Stimulated activated CD4-positive, alpha-beta T cell treated with anti-CD3 and anti-CD28 coated beads, Interleukin-4, amount 100 ng/mL, for 24 hours (primary cell): ENCODE results near the gene FKRP.
A peak's percentile ranks its signal among the peaks of the same experiment; 100 is the strongest.
"Not testable (repeated sequence)": the region's sequence is repeated elsewhere in the genome, so short reads cannot be mapped to it uniquely, and the experiment has no call there.

Experiments
- DNase-seq: peaks from one replicate; pipeline ENCODE4 v3.0.0-alpha.2; 2020

The FKRP gene, protein sequence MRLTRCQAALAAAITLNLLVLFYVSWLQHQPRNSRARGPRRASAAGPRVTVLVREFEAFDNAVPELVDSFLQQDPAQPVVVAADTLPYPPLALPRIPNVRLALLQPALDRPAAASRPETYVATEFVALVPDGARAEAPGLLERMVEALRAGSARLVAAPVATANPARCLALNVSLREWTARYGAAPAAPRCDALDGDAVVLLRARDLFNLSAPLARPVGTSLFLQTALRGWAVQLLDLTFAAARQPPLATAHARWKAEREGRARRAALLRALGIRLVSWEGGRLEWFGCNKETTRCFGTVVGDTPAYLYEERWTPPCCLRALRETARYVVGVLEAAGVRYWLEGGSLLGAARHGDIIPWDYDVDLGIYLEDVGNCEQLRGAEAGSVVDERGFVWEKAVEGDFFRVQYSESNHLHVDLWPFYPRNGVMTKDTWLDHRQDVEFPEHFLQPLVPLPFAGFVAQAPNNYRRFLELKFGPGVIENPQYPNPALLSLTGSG

DNA sequence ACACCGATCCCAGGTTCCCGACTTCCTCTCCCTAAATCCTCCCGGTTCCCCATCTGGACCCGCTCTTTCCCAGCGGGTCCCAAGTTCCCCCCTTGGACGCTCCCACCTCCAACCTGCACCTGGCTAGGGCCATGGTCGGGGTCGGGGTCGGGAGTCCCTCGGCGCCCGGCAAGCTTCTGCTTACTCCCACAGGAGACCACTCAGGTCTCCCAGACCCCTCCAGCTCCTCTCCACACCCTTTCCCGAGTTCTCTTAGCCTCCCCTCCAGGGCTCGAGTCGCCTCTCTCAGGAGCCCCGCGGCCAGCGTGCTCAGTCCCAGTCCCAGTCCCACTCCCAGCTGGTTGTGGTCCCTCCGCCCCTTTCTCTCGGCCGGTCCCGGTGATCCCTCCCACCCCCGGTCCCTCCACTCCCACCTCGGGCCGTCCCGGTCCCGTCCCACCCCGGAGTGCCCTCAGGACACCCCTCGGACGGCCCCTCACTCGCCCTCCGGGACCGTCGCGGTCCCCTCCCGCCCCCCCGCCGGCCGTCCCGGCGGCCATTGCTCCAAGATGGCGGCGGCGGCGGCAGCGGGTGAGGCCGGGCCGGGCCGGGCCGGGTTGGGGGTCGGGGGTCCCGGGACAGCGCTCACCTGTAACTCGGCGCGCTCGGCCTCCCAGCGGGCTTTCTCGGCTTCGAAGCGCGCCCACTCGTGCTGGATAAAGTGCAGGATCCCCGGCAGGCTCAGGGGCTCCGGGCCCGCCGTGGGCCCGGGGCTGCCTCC, at the start of gene FKRP:
TSS of gene FKRP (plus strand) at position 537 of the 760 bp plus-strand sequence. CDS start 9,394 bp downstream, outside the sequence.
- peak; percentile 32 for DNase-seq

DNA sequence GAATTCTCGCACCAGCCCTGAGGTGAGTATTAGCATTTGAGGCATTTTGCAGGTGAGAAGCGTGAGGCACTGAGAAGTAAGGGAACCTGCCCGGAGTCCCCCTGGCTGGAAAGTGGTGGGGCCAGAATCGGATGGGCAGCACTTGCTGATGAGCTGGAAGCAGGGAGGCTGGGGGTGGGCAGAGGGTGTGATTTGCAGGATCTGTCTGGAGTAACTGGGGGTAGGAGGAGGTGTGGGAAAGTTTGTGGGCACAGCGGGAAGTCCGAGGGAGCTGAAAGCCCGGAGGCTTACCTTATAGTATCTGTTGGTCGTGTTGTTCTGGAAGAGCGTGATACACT, 49.0 kb upstream of the FKRP start:
- no peak for DNase-seq

DNA sequence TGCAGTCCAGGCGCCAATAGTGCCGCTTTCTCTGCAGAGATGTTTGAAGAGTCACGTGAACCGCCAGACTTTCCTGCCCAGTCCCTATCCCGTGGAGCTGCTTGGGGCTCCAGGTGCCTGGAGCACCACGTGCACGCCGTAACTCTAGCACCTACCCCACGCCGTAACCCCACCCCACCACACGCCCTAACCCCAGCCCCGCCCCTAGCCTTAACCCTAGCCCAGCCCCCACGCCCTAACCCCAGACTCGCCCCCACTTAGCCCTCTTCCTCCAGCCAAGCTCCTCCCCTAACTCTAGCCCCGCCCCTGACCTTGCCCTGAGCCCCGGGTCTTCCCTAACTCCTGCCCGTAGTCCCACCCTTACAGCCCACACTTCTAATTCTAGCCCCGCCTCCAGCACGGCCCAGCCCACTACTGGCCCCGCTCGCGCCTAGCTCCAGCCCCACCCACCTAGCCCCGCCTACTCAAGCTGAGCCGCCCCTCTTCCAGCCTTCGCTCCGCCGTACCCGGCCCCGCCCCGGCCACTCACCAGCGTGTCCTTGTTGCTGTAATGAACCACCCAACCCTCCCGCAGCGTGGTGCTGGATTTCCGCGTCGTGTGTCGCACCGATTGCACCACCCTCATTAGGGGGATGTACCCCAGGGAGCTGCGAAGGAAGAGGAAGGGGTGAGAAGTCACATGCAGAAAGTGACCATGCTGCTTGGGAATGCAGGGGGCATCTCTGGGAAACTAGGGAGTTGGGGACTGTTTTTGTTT, 48.5 kb upstream of the FKRP start:
- DNase-seq: no peak

DNA sequence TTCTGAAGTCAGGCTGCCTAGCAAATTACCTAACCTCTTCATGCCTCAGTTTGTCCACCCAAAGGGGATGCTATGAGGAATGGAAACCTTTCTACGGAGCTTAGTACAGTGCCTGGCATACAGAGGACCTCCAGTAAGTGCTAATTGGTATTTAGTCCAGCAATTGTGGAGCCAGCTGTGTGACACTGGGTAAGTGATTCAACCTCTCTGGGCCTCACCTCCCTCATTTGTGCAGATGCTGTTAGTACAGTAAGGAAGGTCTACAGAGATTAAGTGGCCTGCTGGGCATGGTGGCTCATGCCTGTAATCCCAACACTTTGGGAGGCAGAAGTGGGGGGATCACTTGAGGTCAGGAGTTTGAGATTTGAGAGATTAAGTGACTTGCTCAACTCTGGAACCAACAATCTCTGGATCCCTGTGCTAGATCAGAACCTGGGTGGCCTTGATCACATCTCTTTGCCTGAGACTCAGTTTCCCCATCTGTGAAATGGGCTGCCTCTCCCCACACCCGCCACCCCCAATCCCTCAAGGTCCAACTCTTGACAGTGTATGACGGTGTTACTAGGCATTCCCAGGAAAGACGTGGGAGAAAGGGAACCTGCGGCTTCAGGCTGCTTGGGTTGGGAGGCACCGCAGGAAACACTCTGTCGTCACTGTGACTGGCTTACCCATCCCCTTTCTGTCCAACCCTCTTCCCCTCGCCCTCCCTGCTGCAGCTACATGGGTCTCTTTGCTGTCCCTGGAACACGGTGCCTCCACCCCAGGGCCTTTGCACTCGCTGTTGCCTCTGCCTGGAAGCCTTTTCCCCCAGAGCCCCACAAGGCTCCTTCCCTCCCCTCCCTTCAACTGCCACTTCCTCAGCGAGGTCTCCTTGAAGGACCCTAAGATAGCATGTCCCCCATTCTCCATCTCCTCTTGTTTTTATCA, 47.2 kb upstream of the FKRP start:
- DNase-seq: no peak

DNA sequence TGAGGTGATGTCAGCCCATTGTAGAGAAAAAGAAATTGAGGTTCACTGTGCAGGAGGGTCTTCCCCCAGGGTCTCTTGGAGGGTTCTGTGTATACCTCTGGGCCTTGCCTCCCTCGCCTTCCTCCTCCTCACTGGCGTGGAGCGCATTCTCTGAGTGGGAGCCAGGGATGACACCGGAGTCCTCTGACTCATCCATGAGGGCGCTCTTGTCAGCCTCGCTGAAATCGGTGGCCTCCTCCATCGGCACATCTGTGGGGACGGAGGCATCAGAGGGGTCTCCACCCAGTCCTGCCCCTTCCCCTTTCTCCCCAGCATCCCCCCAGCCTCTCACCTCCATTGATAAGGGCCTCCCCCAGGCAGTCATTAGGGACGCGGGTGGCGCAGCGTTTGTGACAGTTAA, 45.2 kb upstream of the FKRP start:
- DNase-seq: no peak

DNA sequence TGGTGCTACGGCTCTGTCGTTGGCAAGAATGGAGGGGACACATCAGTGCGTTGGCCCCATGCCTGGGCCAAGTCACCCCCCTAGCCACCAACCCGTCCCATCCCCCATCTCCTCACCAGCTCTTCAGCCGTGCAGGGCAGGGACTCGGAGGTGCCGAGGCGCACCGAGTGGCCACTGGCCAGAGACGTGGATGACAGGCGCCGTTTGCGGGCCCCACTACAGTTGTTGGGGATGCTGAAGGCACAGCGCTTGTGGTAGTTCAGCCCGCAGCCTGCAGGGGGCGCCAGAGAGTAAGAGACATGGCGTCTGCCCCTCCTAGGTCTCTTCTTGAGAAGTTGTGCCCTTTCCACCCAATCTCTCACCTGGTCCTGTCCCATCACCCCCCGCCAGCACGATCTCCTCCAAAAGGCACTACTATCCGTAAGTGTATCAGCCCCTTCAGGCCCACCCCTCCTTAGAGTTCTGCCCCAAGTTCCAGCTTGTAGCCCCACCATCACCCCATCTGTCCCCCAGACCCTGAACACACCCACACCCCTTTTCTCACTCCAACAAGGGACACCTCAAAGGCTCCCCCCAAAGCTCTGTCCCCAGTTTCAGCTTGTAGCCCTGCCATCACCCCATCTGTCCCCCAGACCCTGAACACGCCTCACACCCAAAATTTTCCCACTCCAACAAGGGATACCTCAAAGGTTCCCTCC, 41.3 kb upstream of the FKRP start:
- peak; percentile 90 for DNase-seq

DNA sequence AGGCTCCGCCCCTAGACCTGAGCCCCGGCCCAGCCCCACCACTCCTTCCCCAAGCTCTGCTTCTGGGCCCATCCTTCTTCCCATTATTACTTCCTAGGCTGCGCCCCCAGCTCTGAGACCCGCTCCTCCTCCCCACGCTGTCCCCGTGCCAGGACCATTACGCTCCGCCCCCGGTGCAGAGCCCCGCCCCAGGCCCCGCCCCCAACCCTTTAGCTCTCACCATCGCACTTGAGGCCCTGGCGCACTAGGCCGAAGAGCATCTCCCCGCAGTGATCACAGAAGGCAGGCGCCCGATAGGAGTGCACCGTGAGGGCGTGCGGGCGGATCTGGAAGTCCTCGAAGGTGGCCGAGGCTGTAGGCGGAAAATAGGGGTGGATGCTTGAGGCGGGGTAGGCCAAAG, 35.2 kb upstream of the FKRP start:
- DNase-seq: no peak

DNA sequence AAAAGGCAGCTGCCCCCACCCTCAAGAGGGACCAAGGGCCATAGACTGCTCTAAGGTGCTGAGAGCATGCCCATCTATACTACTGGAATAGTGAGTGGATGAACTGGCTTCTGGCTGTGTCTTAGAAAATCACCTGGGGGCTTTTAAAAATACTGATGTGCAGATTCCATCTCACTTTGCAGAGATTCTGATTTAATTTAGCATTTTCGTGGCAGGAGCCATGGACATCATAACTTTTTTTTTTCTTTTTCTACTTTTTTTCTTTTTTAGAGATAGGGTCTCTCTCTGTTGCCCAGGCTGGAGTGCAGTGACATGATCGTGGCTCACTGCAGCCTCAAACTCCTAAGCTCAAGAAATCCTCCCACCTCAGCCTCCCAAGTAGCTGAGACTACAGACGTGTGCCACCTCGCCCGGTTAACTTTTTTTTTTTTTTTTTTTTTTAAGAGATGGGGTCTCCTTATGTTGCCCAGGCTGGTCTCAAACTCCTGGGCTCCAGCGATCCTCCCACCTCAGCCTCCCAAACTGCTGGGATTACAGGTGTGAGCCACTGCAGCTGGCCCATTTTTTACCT, 33.0 kb upstream of the FKRP start:
- DNase-seq: not testable (repeated sequence)

DNA sequence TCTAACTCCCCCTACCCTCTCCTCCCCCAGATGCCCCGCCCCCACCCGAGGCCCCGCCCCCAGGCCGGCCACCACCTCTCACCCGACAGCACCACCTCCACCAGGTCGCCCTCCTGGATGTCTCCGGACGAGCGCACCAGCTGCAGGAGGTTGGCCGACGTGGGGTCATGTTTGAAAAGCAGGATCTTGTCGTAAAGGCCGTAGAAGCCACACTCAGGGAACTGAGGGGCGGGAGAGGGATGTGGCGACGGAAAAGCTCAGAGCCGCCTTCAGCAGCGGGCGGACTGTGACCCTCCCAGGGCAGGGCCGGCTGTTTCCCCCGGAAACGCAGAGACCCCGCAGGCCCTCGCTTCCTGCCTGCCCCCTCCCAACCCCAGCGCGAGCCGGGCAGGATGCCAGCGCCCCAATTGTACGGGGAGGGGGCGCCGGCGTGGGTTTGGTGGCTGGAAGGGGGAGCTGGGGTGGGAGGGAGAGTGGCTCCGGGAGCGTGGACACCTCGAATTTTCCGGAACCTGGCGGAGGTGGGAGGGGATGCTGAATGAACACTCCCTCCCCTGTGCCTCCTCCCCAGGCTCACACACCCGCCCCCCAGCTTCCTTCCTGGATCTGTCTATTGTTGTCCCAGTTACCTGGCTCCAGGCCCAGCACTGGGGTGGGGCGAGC, 31.9 kb upstream of the FKRP start:
- DNase-seq: peak; percentile 72

DNA sequence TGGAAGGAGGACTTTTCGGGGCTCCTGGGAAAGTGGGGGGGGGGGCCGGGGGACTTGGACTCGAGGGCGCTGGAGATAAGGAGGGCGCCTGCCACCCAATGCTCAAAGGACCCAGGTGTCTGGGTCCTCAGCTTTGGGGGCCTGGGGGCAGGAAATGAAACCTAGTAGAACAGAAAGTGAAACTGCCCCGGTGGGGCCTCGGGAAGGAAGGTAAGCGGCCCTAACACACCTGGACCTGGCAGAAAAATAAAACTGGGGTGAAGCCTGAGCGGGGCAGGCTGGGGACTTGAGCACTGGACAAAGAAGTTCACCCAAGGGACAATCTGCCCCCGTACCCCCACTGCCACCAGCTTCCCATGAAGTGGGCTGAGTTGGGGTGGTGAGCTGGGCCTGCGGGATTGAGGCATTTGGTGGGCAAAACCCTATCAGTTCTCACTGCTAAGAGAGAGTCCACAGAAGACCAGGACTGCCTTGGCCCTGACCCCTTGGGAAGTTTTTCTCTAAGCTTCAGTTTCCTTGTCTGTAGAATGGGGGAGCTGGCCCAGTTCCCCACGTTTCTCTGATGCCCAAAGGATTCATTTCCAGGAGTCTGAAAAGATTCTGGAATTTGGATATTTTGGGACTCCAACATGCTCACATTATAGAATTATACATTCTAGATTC, 31.3 kb upstream of the FKRP start:
- peak; percentile 58 for DNase-seq

DNA sequence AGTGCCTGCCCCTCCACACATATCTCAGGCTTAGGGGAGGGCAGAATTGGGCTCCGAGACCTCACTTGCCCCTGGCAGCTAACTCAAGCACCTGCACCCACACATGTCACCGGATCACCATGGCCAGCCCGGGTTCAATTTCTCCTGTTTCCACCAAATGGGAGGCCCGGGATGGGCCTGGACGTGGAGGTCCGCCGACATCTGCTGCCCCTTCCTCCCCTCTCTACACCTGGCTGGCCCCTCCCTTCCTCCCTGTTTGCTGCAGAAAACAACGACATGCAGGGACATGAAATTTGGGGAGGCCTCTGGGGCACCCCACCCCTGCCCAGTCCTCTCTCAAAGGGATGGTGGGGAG, 30.3 kb upstream of the FKRP start:
- no peak for DNase-seq

DNA sequence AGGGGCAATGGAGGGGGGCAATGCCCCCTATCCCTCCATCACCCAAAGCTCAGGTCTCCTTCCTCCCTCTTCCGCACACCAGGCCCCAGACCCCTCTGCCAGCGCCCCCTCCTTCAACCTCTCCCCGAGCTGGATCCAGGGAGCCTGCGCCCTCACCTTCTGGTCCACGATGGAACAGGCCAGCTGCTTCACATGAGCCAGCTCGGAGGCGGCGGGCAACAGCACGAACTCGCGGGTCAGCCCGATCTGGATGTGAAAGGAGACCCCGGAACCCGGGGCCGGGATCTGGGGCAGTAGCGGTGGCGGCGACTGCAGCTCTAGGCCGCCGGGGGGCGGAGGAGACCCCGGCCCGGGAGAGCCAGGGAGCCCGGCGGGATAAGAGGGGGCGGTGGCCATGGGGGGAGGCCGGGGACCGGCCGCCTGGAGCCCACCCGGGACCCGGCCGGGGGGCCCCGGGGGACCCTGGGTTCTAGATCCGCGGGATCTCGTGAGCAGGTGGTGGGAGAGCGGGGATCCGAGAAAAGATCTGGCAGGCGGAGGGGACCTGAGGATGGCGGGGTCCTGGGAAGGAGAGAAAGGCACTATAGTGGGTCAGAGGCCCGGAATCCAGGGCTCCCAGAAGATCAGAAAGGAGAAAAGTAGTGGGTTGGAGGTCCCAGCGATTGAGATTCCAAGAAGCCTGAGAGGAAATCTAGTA, 29.7 kb upstream of the FKRP start:
- no peak for DNase-seq

DNA sequence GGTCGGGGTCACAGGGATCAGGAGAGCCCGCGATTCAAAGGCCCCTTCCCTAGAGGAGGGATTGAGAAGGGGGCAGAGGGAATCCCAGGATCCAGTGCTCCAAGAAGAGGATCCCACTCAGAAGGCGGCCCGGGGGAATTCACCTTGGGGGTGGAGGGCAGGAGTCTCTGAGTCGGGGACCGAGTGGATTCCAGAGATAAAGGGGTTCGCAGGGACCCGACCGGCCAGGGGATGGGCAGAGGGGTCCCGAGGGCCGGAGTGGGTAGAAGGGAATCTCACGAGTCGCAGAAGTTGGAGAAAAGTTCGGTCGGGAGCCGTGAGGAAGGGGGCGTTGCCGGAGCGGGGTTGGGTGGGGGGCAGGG, 29.2 kb upstream of the FKRP start:
- DNase-seq: no peak

DNA sequence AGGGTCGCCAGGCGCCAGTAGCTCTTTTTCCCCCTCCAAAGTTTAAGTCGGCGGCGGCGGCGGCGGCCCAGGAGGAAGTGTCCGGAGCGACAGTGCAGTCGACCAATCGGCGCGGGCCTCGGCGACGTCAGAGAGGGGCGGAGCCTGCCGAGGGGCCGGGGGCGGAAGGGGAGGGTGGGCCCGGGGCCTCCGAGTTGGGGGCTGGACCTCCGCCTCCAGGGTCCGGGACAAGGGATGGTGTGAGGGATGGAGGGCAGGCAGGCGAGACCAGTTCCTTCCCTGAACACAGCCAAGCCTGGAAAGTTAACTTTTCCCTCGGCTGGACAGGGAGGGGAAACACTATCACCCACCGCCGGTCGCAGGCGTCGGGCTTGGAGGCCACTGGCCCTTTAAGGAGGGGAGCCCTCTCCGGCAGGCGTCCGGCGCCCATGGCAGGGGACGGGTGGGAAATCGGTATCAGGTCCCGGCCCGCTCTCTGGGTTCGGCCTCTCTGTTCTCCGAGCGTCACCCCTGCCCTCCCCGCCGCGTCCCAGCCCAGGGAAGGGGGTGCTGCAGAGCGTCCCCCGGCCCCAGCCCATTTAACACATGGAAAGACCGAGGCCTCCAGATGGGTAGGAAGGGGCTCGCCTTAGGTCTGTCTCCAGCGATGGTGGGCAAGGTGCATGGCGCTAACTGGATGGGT, 28.7 kb upstream of the FKRP start, which contains the start of gene PRKD2:
TSS of gene PRKD2 (minus strand) at position 81 of the 682 bp plus-strand sequence. CDS start 744 bp downstream, outside the sequence.
- DNase-seq: peak; percentile 90

DNA sequence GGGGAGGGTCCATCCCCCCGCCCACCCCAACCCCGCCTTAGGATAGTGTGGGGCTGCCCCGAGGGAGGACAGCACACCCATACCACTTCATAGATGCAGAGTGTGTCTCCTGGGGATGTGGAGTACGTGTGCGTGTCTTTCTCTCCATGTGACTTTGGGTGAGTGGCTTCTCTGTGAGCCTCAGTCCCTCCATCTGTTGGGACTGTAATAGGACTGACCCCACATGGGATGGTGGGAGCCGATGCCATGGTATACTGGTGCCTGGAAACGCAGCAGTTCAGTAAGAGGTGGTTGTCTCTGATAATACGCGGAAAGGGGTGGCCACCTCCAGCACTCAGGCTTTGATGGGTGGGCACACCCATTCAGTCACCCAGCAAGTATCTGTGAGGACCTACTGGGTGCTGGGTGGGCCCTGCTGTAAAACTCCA, 28.1 kb upstream of the FKRP start:
- DNase-seq: no peak

DNA sequence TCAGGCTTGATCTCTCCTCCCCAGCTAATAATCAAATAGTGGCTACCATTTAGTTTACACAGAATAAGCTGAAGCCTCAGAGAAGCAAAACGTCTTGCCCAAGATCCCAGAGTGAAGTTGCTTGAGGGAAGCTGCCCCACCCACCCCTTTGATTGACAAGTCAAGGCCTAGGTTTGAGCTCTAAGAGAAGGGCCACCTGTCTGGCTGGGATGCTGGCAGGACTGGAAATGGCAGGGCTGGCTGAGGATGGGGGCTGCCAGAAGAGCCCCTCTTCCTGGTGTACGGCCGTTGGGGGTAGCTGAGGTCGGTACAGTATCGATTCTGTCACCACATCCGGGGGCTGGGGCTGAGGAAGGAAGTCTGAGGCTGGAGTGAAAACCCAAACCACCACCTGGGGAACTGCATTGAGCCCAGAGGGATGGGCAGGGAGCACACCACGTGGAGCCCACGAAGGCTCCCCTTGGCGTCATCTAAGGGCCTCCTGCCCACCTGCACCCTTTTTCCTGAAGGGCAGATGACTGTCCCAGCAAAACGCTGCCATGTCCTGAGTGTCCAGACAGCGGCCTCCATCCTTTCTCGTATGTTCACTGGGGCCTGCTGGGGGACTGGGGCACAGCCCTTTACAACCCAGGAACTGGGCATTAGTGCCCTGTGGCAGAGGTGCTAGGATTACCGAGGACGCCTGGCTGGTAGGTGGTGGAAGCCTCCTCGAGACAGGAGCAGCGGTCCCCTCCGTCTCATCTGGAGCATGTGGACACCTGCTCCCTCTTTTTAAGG, 27.5 kb upstream of the FKRP start:
- peak; percentile 54 for DNase-seq

DNA sequence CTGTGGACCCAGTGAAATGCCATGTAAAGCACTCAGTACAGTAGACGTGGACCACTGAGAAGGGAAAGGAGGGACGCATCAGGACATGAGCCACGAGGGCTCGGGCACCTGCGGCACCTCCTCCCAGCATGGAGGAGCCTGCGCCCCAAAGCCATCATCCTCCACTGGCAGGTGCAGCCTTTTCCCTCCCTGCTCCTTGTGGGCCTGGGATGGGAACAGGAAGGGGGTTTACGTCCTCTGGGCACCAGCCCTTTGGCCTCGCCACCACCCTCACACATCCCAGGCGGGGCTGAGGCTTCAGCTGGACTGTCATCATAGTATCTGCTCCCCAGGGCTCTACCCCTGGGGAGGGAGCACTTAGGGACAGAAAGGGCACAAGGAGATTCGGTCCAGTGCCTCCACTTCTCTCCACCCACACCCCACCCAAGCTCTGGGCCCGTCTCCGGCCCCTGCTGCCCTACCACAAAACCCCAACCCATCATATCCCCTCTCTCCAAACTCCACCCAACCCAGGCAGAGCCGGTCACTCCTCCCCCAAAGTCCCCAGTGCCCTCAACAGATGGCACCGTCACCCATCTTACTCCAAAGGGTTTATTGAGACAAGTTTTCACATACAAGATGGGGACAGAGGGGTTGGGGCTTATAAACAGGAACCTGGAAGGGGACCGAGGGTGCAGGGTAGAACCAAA, 26.8 kb upstream of the FKRP start:
- no peak for DNase-seq
